ENCODE results near the gene KIF26B.

KIF26B gene

DNA sequence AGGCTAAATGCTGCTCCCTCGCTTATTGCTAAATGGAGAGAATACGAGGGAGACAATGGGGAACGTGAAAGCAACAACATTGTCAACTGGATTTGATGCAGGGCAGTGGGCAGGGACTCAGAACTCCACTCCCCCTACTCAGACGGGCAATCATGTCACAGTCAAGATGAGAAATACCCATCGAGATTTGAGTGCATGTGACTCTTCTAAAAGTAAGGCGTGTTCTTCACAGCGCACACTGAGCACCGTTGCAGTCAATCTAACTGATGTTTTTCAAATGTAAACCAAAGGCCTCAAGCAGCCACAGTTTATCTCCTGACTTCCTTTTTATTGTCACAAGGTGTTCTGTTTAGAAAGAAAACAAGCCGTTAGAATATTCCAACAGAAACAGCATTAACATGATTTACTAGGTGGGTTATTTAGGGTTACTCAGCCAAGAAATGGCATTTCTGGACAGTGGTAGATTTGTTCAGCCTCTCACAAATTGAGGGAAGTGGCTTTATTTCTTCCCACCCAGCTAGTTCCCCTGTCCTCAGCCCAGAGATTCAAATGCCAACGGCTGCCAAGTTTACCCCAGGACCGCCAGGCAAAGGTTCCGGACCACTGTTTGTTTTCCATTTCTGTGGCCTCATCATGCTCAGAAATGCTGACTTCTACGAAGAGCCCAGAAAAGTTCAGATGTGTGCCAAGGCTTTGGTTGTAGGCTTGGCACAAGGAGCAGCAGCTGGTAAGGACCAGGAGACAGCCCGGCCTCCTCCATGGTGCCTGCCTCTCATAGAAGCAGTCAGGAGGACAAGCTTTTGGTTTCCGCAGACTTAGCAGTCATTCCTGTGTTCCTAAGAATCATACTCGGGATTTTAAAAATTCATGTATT, 171.4 kb downstream of the KIF26B start:
- Histone ChIP-seq H3K9me3 (ENCODE audit: severe bottlenecking) (no peaks in the 10 kb centered on the region), H3K36me3 (no peaks in the 10 kb centered on the region), H3K4me3 (ENCODE audit: low read depth, low read length) (no peak overlapping the region), H3K27me3 (ENCODE audit: insufficient read depth, low read depth, severe bottlenecking) (no peaks in the 10 kb centered on the region), H3K27ac (no peak overlapping the region)
- DNase-seq, result no peak
- TF ChIP-seq, protein P1, sequence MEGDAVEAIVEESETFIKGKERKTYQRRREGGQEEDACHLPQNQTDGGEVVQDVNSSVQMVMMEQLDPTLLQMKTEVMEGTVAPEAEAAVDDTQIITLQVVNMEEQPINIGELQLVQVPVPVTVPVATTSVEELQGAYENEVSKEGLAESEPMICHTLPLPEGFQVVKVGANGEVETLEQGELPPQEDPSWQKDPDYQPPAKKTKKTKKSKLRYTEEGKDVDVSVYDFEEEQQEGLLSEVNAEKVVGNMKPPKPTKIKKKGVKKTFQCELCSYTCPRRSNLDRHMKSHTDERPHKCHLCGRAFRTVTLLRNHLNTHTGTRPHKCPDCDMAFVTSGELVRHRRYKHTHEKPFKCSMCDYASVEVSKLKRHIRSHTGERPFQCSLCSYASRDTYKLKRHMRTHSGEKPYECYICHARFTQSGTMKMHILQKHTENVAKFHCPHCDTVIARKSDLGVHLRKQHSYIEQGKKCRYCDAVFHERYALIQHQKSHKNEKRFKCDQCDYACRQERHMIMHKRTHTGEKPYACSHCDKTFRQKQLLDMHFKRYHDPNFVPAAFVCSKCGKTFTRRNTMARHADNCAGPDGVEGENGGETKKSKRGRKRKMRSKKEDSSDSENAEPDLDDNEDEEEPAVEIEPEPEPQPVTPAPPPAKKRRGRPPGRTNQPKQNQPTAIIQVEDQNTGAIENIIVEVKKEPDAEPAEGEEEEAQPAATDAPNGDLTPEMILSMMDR (IDR thresholded peaks at IDR 0.05; ENCODE audit: low read depth, low read length), result no peak

DNA sequence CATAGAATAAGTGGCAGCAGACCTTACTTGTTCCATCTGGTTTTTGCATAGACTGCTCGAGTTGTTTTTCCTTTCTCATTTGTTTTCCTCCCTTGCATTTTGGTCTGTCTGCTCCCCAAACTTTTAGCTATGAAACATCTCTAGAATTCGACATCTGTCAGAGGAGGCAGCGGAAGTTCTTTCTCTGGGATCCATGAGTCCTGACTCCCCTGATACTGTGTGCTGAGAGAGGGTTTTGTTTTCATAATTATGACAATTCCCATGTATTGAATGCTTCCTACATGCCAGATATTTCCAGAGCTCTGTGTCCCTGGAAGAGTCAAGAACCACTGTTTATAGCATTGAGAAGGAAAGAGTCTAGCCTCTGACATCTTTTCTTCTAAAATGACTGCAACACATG, 172.6 kb downstream of the KIF26B start:
- Histone ChIP-seq H3K9me3 (ENCODE audit: severe bottlenecking) (no peaks in the 10 kb centered on the region), H3K4me3 (ENCODE audit: low read depth, low read length) (no peak overlapping the region), H3K36me3 (no peaks in the 10 kb centered on the region), H3K27ac (no peak overlapping the region), H3K27me3 (ENCODE audit: insufficient read depth, low read depth, severe bottlenecking) (no peaks in the 10 kb centered on the region)
- DNase-seq, result no peak
- TF ChIP-seq, protein P1 (IDR thresholded peaks at IDR 0.05; ENCODE audit: low read depth, low read length), result no peak

DNA sequence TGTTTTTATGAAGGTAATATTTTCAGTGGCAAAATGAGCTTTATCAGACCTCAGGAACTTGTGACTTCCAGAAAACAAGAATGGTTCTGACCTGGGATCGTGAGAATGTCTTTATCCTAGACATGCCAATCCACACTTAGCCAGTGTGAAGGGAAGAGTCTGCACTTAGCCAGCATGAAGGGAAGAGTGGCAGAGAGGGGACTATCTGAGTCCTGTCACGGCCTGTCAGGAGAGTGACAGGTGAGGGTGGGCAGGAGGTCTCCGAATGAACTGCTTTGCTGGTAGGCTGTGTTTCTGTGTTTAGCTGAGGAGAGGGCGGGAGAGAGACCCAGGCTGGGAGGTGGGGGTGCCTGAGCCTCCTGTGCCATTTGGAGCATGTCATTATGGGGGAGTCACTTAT, 173.1 kb downstream of the KIF26B start:
- H3K9me3 ChIP-seq (ENCODE audit: severe bottlenecking), result no peaks in the 10 kb centered on the region
- TF ChIP-seq, protein P1 (IDR thresholded peaks at IDR 0.05; ENCODE audit: low read depth, low read length), result no peak
- H3K4me3 ChIP-seq (ENCODE audit: low read depth, low read length), result no peak overlapping the region
- no peaks in the 10 kb centered on the region for H3K27me3 ChIP-seq (ENCODE audit: insufficient read depth, low read depth, severe bottlenecking)
- H3K27ac ChIP-seq, result no peak overlapping the region
- no peaks in the 10 kb centered on the region for H3K36me3 ChIP-seq
- DNase-seq, result no peak

DNA sequence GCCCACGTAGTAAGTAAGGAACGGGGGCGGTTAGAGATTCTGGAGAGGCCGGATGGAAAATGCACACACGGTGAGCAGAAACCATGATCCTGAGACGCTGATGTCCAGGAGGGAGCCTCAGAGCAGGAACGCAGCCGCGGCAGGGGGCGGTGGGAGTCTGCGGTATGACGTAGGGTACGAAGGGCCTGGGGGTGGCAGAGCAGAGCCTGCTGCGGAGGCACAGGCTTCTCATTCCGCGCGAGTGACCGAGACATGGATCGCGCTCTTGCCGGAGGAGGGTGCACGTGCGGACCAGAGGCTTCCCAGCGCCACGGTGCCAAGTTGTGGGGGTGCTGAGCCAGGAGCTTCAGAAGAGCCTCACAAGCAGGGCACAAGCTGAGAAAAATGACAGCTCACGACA, 176.2 kb downstream of the KIF26B start:
- no peak overlapping the region for H3K4me3 ChIP-seq (ENCODE audit: low read depth, low read length)
- no peak for DNase-seq

DNA sequence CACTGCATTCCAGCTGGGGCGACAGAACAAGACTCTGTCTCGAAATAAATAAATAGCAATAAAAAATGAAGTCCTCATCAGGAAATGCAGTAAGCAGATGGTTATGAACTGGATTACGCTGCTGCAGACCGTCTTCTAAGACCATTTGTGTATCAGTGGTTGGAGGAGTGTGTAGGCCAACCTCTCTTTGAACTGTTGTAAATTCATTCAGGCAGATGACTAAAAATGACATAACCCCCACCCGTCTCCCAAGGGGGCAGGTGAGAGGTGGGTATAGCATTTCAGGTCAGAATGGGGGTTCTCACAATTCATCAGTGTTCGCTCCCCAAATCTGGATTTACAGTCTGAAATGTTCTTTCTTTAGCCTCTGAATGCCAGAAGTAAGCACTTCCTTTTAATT, 177.3 kb downstream of the KIF26B start:
- TF ChIP-seq, protein P1 (IDR thresholded peaks at IDR 0.05; ENCODE audit: low read depth, low read length), result no peak
- no peak for DNase-seq
- no peak overlapping the region for H3K4me3 ChIP-seq (ENCODE audit: low read depth, low read length)
- H3K36me3 ChIP-seq, result no peaks in the 10 kb centered on the region
- H3K27ac ChIP-seq, result no peak overlapping the region
- no peaks in the 10 kb centered on the region for H3K9me3 ChIP-seq (ENCODE audit: severe bottlenecking)
- no peaks in the 10 kb centered on the region for H3K27me3 ChIP-seq (ENCODE audit: insufficient read depth, low read depth, severe bottlenecking)

More for the DNA sequence above, 176.2 kb downstream of the KIF26B start:
- Histone ChIP-seq H3K36me3 (no peaks in the 10 kb centered on the region), H3K9me3 (ENCODE audit: severe bottlenecking) (no peaks in the 10 kb centered on the region), H3K27ac (no peak overlapping the region), H3K27me3 (ENCODE audit: insufficient read depth, low read depth, severe bottlenecking) (no peaks in the 10 kb centered on the region)
- TF ChIP-seq, protein P1 (IDR thresholded peaks at IDR 0.05; ENCODE audit: low read depth, low read length), result no peak

All from WERI-Rb-1 (cell line).